Endothelial cell of umbilical vein (primary cell): ENCODE data around the gene SLC38A10. TPM values are rescaled to one million over a fixed set of nuclear protein-coding genes. Genes with fewer than 3 reads are reported as not detected.

Experiments
- BruUV-seq: library from RNA; stranded (reverse); fragments of 400-500 nt; replicated peaks from 2 replicates; lab custom pipeline; 2021; lab: Mats Ljungman, UMichigan
- CTCF ChIA-PET: fragments of 300-600, 350-600 bp; sonication (Branson Sonifier 250); formaldehyde crosslinking; loops from one replicate; lab custom pipeline; 2021; ENCODE audit warnings: antibody characterized with exemption, inconsistent platforms; lab: Charles Lee
- POLR2A ChIA-PET: fragments of 300-600, 350-600 bp; sonication (Branson Sonifier 250); formaldehyde crosslinking; loops from one replicate; lab custom pipeline; 2021; ENCODE audit warnings: antibody characterized with exemption, inconsistent platforms; lab: Charles Lee
- DNase-seq: peaks from one replicate; pipeline ENCODE4 v3.0.0-alpha.2; 2011; ENCODE audit warnings: low read depth, low spot score
- FAIRE-seq: peaks from 2 replicates; lab custom pipeline; 2011; peaks lifted over from hg19 to GRCh38; lab: Jason Lieb, UNC
- H2AFZ ChIP-seq: 2 replicates; pipeline ENCODE4 v1.6.0; 2012; ENCODE audit warnings: low read depth, low read length, control low read depth, inconsistent platforms
- H3K27ac ChIP-seq: 2 replicates; pipeline ENCODE4 v1.5.1; 2011; ENCODE audit warnings: low read depth, mild to moderate bottlenecking, control low read depth, low read length, moderate library complexity; ENCODE audit not compliant: insufficient read depth
- H3K27me3 ChIP-seq, 2 experiments: 2 replicates each; pipeline versions ENCODE4 v1.6.0 to v1.6.1; 2011; ENCODE audit warnings: low read length in 2 of 2, mixed read lengths in 1 of 2; ENCODE audit not compliant: control insufficient read depth in 2 of 2, insufficient read depth in 2 of 2
- H3K36me3 ChIP-seq, 2 experiments: 2 replicates in 1 of 2; 3 replicates in 1 of 2; pipeline ENCODE4 v1.5.1; 2011; ENCODE audit warnings: low read length in 2 of 2, mild to moderate bottlenecking in 1 of 2, moderate library complexity in 1 of 2; ENCODE audit not compliant: control insufficient read depth in 2 of 2, insufficient read depth in 2 of 2; ENCODE audit errors: extremely low read depth in 1 of 2
- H3K4me1 ChIP-seq: 3 replicates; pipeline ENCODE4 v1.5.1; 2011; ENCODE audit warnings: mild to moderate bottlenecking, low read length; ENCODE audit not compliant: control insufficient read depth, insufficient read depth; ENCODE audit errors: extremely low read depth
- H3K4me2 ChIP-seq: 2 replicates; pipeline ENCODE4 v1.6.1; 2011; ENCODE audit warnings: low read length, control low read depth, mixed read lengths; ENCODE audit not compliant: insufficient read depth
- H3K4me3 ChIP-seq, 3 experiments: fragments of 200-600 bp in 1 of 3; sonication (generic), shearing (Covaris generic) in 1 of 3; replicated peaks in 1 of 3; 2 replicates each; pipeline ENCODE4 v1.5.1; 2011 to 2016; ENCODE audit warnings: control low read depth in 3 of 3, low read length in 3 of 3, mild to moderate bottlenecking in 2 of 3, inconsistent platforms in 1 of 3, low read depth in 1 of 3, moderate library complexity in 1 of 3; ENCODE audit not compliant: insufficient read depth in 1 of 3
- H3K79me2 ChIP-seq: 2 replicates; pipeline ENCODE4 v1.6.0; 2012; ENCODE audit warnings: low read length, inconsistent platforms; ENCODE audit not compliant: control insufficient read depth, insufficient read depth
- H3K9ac ChIP-seq: replicated peaks from 2 replicates; pipeline ENCODE3; 2011; ENCODE audit warnings: low read length, control low read depth; ENCODE audit not compliant: insufficient read depth; ENCODE audit errors: extremely low read depth
- H3K9me1 ChIP-seq: replicated peaks from 3 replicates; pipeline ENCODE4 v1.6.0; 2011; ENCODE audit warnings: mild to moderate bottlenecking, low read length; ENCODE audit not compliant: control insufficient read depth, insufficient read depth; ENCODE audit errors: extremely low read depth
- H3K9me3 ChIP-seq: replicated peaks from 2 replicates; pipeline ENCODE4 v1.5.1; 2012; ENCODE audit warnings: low read length, inconsistent platforms; ENCODE audit not compliant: control insufficient read depth, insufficient read depth
- H4K20me1 ChIP-seq: replicated peaks from 2 replicates; pipeline ENCODE3; 2011; ENCODE audit warnings: mild to moderate bottlenecking, low read length; ENCODE audit not compliant: control insufficient read depth, insufficient read depth; ENCODE audit errors: extremely low read depth
- CTCF ChIP-seq, 2 donors: IDR thresholded peaks; 1 replicate in 1 of 2; 2 replicates in 1 of 2; pipeline ENCODE4 v1.5.1; 2011; ENCODE audit warnings: low read length in 2 of 2, mild to moderate bottlenecking in 2 of 2, moderate library complexity in 2 of 2, control low read depth in 1 of 2, inconsistent platforms in 1 of 2, low read depth in 1 of 2; ENCODE audit not compliant: insufficient read depth in 1 of 2; ENCODE audit errors: extremely low read depth in 1 of 2
- EZH2 ChIP-seq: IDR thresholded peaks from 2 replicates; pipeline ENCODE4 v1.6.1; 2012; ENCODE audit warnings: borderline replicate concordance, low read depth, mild to moderate bottlenecking, moderate library complexity, low read length, inconsistent platforms; ENCODE audit not compliant: severe bottlenecking
- FOS ChIP-seq: IDR thresholded peaks from 2 replicates; pipeline ENCODE4 v1.6.1; 2011; ENCODE audit warnings: mild to moderate bottlenecking, low read length, moderate library complexity, borderline replicate concordance; ENCODE audit not compliant: insufficient read depth
- GATA2 ChIP-seq: IDR thresholded peaks from 2 replicates; pipeline ENCODE4 v1.7.0; 2011; ENCODE audit warnings: low read depth, mild to moderate bottlenecking, moderate library complexity, mixed read lengths, low read length; ENCODE audit not compliant: insufficient read length, insufficient read depth
- JUN ChIP-seq: IDR thresholded peaks from 2 replicates; pipeline ENCODE4 v1.6.1; 2011; ENCODE audit warnings: borderline replicate concordance, low read depth; ENCODE audit not compliant: insufficient read length, insufficient read depth
- MAX ChIP-seq: IDR thresholded peaks from 2 replicates; pipeline ENCODE4 v1.6.1; 2011; ENCODE audit not compliant: insufficient read depth, insufficient read length
- MYC ChIP-seq: IDR thresholded peaks from one replicate; pipeline ENCODE4 v1.6.1; 2011; ENCODE audit warnings: mild to moderate bottlenecking, low read depth, low read length
- POLR2A ChIP-seq: IDR thresholded peaks from 2 replicates; pipeline ENCODE4 v1.6.1; 2012; ENCODE audit warnings: low read depth, mild to moderate bottlenecking, control low read depth, low read length
- POLR2AphosphoS5 ChIP-seq: IDR thresholded peaks from 2 replicates; pipeline ENCODE4 v1.6.1; 2012; ENCODE audit warnings: low read depth, mild to moderate bottlenecking, control low read depth, low read length, moderate library complexity; ENCODE audit not compliant: insufficient read depth
- dilution Hi-C: fragments of 300-500 bp; cut with MboI; formaldehyde crosslinking; loops from one replicate; pipeline ENCODE4 v1.15.0; 2019; ENCODE audit warnings: low sequenced_read_pairs; ENCODE audit not compliant: extremely low pct_ligation_motif_present
- intact Hi-C: fragments of 100-400 bp; cut with micrococcal nuclease; formaldehyde crosslinking; loops from one replicate; pipeline ENCODE4 v1.10.0; 2022
- polyA plus RNA-seq, 4 experiments: library from polyadenylated mRNA; depleted of rRNA in 3 of 4; stranded (reverse) in 3 of 4; unstranded in 1 of 4; fragments of >200 nt; gene quantifications; 2 replicates each; pipeline versions ENCODE4 v1.2.1 to v1.2.3, GENCODE V29; 2011 to 2012; ENCODE audit warnings: missing spikeins in 1 of 4
- total RNA-seq: library from RNA; stranded (reverse); gene quantifications from 2 replicates; pipeline ENCODE4 v1.2.3, GENCODE V29; 2021

SLC38A10 gene
- total and polyA plus RNA-seq, 2 donors (not counting 3 experiments of a cell fraction or from before 2014, with no cell fraction given), result 72.7 to 113 TPM

GRCh38 chr17:81231121-81231645 lies 63.9 kb downstream of the SLC38A10 start:
- Histone ChIP-seq H3K27ac (no peak overlapping the region), H3K9ac (no peak overlapping the region), H3K4me3 (no peak overlapping the region), H3K27me3 (no peaks in the 10 kb centered on the region), H3K36me3 (peaks cover 0 to 41% of the 10 kb centered on the region in 2 experiments), H3K9me1 (no peaks in the 10 kb centered on the region), H3K4me1 (no peaks in the 10 kb centered on the region), H3K79me2 (no peaks in the 10 kb centered on the region), H2AFZ (no peak overlapping the region), H3K4me2 (no peak overlapping the region), H3K9me3 (no peaks in the 10 kb centered on the region), H4K20me1 (no peaks in the 10 kb centered on the region)
- no peak for DNase-seq
- dilution Hi-C loops (no loop called here), intact Hi-C loops (no loop called here)
- no peak for FAIRE-seq
- POLR2A ChIA-PET, result no interaction called here
- CTCF ChIA-PET, result no interaction called here
- no TSS peak for BruUV-seq
- no peak for TF ChIP-seq GATA2
- no peak for TF ChIP-seq JUN
- TF ChIP-seq FOS, result no peak
- no peak for TF ChIP-seq EZH2
- TF ChIP-seq POLR2AphosphoS5, result no peak
- TF ChIP-seq MYC, result no peak
- no peak for TF ChIP-seq CTCF (IDR thresholded peaks at IDR 0.05; ENCODE audit: extremely low read depth in 1 of 2, insufficient read depth in 1 of 2, low read depth in 1 of 2, low read length in 2 of 2)
- no peak for TF ChIP-seq MAX
- no peak for TF ChIP-seq POLR2A
